Muscle of back (tissue), 11 donors: ENCODE results near the gene KBTBD12. TPM values are rescaled to one million over a fixed set of nuclear protein-coding genes. Genes with fewer than 3 reads are reported as not detected.
"Not testable (repeated sequence)": the region's sequence is repeated elsewhere in the genome, so short reads cannot be mapped to it uniquely, and the experiment has no call there.

ENCODE experiments used
- DNase-seq, 3 donors: peaks; one replicate each; pipeline versions ENCODE4 v3.0.0 to v3.0.0-alpha.2; 2013
- polyA plus RNA-seq, 10 donors: library from polyadenylated mRNA; unstranded; fragments of 120-200 nt; gene quantifications; one replicate each; pipeline ENCODE4 v1.2.1, GENCODE V29; 2013; ENCODE audit not compliant: insufficient read length in 10 of 10

The KBTBD12 gene
- polyA plus RNA-seq, 10 donors = 5.6 to 26.3 (median 17.4) TPM

- no peak for DNase-seq
These were observed 14.5 kb upstream of the KBTBD12 start for GRCh38 chr3:127900536-127900935.

- no peak for DNase-seq
These were observed 12.5 kb upstream of the KBTBD12 start for GRCh38 chr3:127902486-127902885.

- DNase-seq = no peak
These were observed 11.2 kb upstream of the KBTBD12 start for GRCh38 chr3:127903611-127904375.

GRCh38 chr3:127905556-127905955 is 9.5 kb upstream of the KBTBD12 start:
- peak in 1 of 3 donors; percentile 63 for DNase-seq

GRCh38 chr3:127906653-127907052 is 8.4 kb upstream of the KBTBD12 start:
- not testable (repeated sequence) for DNase-seq

- no peak for DNase-seq
These were observed 6.8 kb upstream of the KBTBD12 start for GRCh38 chr3:127908202-127908601.

GRCh38 chr3:127908951-127909350 is 6.1 kb upstream of the KBTBD12 start:
- no peak for DNase-seq

GRCh38 chr3:127909646-127910045 is 5.4 kb upstream of the KBTBD12 start:
- no peak for DNase-seq

GRCh38 chr3:127911421-127911931 is 3.6 kb upstream of the KBTBD12 start:
- peak; percentile 79 to 94 (median 86) for DNase-seq

- not testable (repeated sequence) for DNase-seq
These were observed 1.2 kb upstream of the KBTBD12 start for GRCh38 chr3:127913841-127914240.

GRCh38 chr3:127914584-127914983 is 448 bp upstream of the KBTBD12 start:
- peak in 1 of 3 donors; percentile 46 for DNase-seq

GRCh38 chr3:127915937-127916493 is 983 bp downstream of the KBTBD12 start:
- DNase-seq = peak in 1 of 3 donors; percentile 33

GRCh38 chr3:127920738-127921137 is 5.7 kb downstream of the KBTBD12 start:
- DNase-seq = no peak

- DNase-seq = no peak
These were observed 8.6 kb downstream of the KBTBD12 start for GRCh38 chr3:127923611-127924010.

- DNase-seq = no peak
These were observed 10.4 kb downstream of the KBTBD12 start for GRCh38 chr3:127925384-127925783.

GRCh38 chr3:127927829-127928604 is 13.0 kb downstream of the KBTBD12 start:
- DNase-seq = no peak

GRCh38 chr3:127929818-127930413 is 14.9 kb downstream of the KBTBD12 start:
- no peak for DNase-seq

- no peak for DNase-seq
These were observed 18.4 kb downstream of the KBTBD12 start for GRCh38 chr3:127933396-127933795.

- no peak for DNase-seq
These were observed 23.8 kb downstream of the KBTBD12 start for GRCh38 chr3:127938800-127939199.

GRCh38 chr3:127940116-127940515 is 25.1 kb downstream of the KBTBD12 start:
- DNase-seq = no peak

GRCh38 chr3:127942613-127943012 is 27.6 kb downstream of the KBTBD12 start:
- no peak for DNase-seq

GRCh38 chr3:127948211-127948610 is 33.2 kb downstream of the KBTBD12 start:
- DNase-seq = no peak
